B cell (primary cell): ENCODE data around the gene SERPINE1. TPM values are rescaled to one million over a fixed set of nuclear protein-coding genes. Genes with fewer than 3 reads are reported as not detected.
A peak's percentile ranks its signal among the peaks of the same experiment; 100 is the strongest.

Source experiments
- ATAC-seq: fragments of 200-7000 bp; cut with Tn5 transposase; one replicate; pipeline ENCODE4 v1.10.0; 2021; ENCODE audit warnings: low read depth, mild to moderate bottlenecking, moderate number of reproducible peaks, moderate library complexity
- CTCF ChIA-PET: fragments of 350-600 bp; sonication (Branson Sonifier 250); formaldehyde crosslinking; loops from one replicate; lab custom pipeline; 2021; ENCODE audit warnings: antibody characterized with exemption, inconsistent platforms; lab: Charles Lee
- POLR2A ChIA-PET: fragments of 350-600 bp; sonication (Branson Sonifier 250); formaldehyde crosslinking; loops from one replicate; lab custom pipeline; 2021; ENCODE audit warnings: antibody characterized with exemption; lab: Charles Lee
- DNase-seq: peaks from one replicate; pipeline ENCODE4 v3.0.0; 2013
- H2AFZ ChIP-seq: 2 replicates; pipeline ENCODE4 v1.6.1; 2012; ENCODE audit warnings: mild to moderate bottlenecking, low read depth, low read length; ENCODE audit not compliant: insufficient read depth, poor library complexity, severe bottlenecking
- H3K27ac ChIP-seq, 2 donors: 1 replicate in 1 of 2; 2 replicates in 1 of 2; pipeline ENCODE4 v1.5.1; 2012 to 2013; ENCODE audit warnings: low read length in 2 of 2, mild to moderate bottlenecking in 2 of 2, moderate library complexity in 1 of 2
- H3K27me3 ChIP-seq, 4 experiments: fragments of 200-600 bp in 1 of 4; sonication (generic) in 1 of 4; replicated peaks in 1 of 4; 1 replicate in 2 of 4; 2 replicates in 2 of 4; pipeline versions ENCODE4 v1.6.1 to v1.7.0; 2013 to 2016; ENCODE audit warnings: low read length in 3 of 4, mild to moderate bottlenecking in 2 of 4, mixed read lengths in 1 of 4, moderate library complexity in 1 of 4; ENCODE audit not compliant: insufficient read depth in 4 of 4, control insufficient read depth in 3 of 4; ENCODE audit errors: control extremely low read depth in 1 of 4
- H3K36me3 ChIP-seq, 2 experiments: replicated peaks in 1 of 2; 1 replicate in 1 of 2; 2 replicates in 1 of 2; pipeline versions ENCODE4 v1.6.1 to v1.7.1; 2013; ENCODE audit warnings: low read length in 1 of 2; ENCODE audit not compliant: insufficient read depth in 2 of 2, control insufficient read depth in 1 of 2; ENCODE audit errors: control extremely low read depth in 1 of 2, extremely low read depth in 1 of 2
- H3K4me1 ChIP-seq, 2 donors: fragments of 200-600 bp in 1 of 2; sonication (generic) in 1 of 2; 1 replicate in 1 of 2; 2 replicates in 1 of 2; pipeline versions ENCODE4 v1.5.1 to v1.6.1; 2013 to 2017; ENCODE audit warnings: low read length in 2 of 2; ENCODE audit not compliant: control insufficient read depth in 2 of 2, insufficient read depth in 2 of 2
- H3K4me2 ChIP-seq: replicated peaks from 2 replicates; pipeline ENCODE3; 2012; ENCODE audit warnings: mild to moderate bottlenecking, low read depth, low read length; ENCODE audit not compliant: poor library complexity, severe bottlenecking
- H3K4me3 ChIP-seq, 5 experiments: fragments of 200-600 bp in 1 of 5; sonication (generic) in 1 of 5; 1 replicate in 3 of 5; 2 replicates in 2 of 5; pipeline versions ENCODE4 v1.5.1 to v1.7.0; 2011 to 2016; ENCODE audit warnings: low read length in 4 of 5, mild to moderate bottlenecking in 4 of 5, low read depth in 2 of 5, control low read depth in 1 of 5, moderate library complexity in 1 of 5; ENCODE audit not compliant: insufficient read depth in 1 of 5; ENCODE audit errors: control extremely low read depth in 1 of 5, extremely low read depth in 1 of 5
- H3K79me2 ChIP-seq: fragments of 200-600 bp; sonication (generic); one replicate; pipeline ENCODE4 v1.6.0; 2016; ENCODE audit warnings: low read length; ENCODE audit not compliant: control insufficient read depth, insufficient read depth
- H3K9ac ChIP-seq: fragments of 200-600 bp; sonication (generic); 2 replicates; pipeline ENCODE4 v1.6.1; 2017; ENCODE audit warnings: mild to moderate bottlenecking, low read length, moderate library complexity
- H3K9me3 ChIP-seq, 3 donors: one replicate each; pipeline versions ENCODE4 v1.6.1 to v1.7.1; 2013; ENCODE audit warnings: low read length in 2 of 3; ENCODE audit not compliant: control insufficient read depth in 2 of 3, insufficient read depth in 1 of 3; ENCODE audit errors: control extremely low read depth in 1 of 3
- H4K20me1 ChIP-seq: 2 replicates; pipeline ENCODE4 v1.6.0; 2012; ENCODE audit warnings: mild to moderate bottlenecking, low read length; ENCODE audit not compliant: insufficient read depth, control insufficient read depth, poor library complexity, severe bottlenecking
- H3K27ac Mint-ChIP-seq: one replicate; pipeline ENCODE4 v1.8.0; 2021; ENCODE audit warnings: mixed read lengths
- H3K27me3 Mint-ChIP-seq: one replicate; pipeline ENCODE4 v1.8.0; 2021; ENCODE audit warnings: mixed read lengths
- H3K4me1 Mint-ChIP-seq: one replicate; pipeline ENCODE4 v1.8.0; 2021; ENCODE audit warnings: mixed read lengths
- H3K4me3 Mint-ChIP-seq: one replicate; pipeline ENCODE4 v1.8.0; 2021; ENCODE audit warnings: mixed read lengths
- H3K9me3 Mint-ChIP-seq: one replicate; pipeline ENCODE4 v1.8.0; 2022; ENCODE audit warnings: mixed read lengths; ENCODE audit not compliant: insufficient read depth
- EZH2 ChIP-seq: IDR thresholded peaks from 2 replicates; pipeline ENCODE4 v1.6.1; 2012; ENCODE audit warnings: borderline replicate concordance, low read depth, mild to moderate bottlenecking, moderate library complexity, low read length; ENCODE audit not compliant: insufficient read depth, poor library complexity, severe bottlenecking
- WGBS: methylation state at CpG from one replicate; pipeline ENCODE4 v1.1.5; 2013; ENCODE audit warnings: missing lambda C conversion rate; ENCODE audit not compliant: insufficient coverage; 5-methylcytosine and 5-hydroxymethylcytosine counted together
- intact Hi-C: fragments of 100-400 bp; cut with micrococcal nuclease; formaldehyde crosslinking; loops from one replicate; pipeline ENCODE4 v1.10.0; 2022
- polyA plus RNA-seq: library from polyadenylated mRNA; depleted of rRNA; stranded (reverse); fragments of >200 nt; gene quantifications from 2 replicates; pipeline ENCODE4 v1.2.3, GENCODE V29; 2012
- total RNA-seq, 2 donors: library from RNA; stranded (reverse); fragments of 120-200 nt in 1 of 2; gene quantifications; 1 replicate in 1 of 2; 2 replicates in 1 of 2; pipeline versions ENCODE4 v1.2.3 to v1.2.4, GENCODE V29; 2013 to 2022
- TF ChIP-seq, protein P1 (sequence below): fragments of 200-600 bp; IDR thresholded peaks from one replicate; pipeline ENCODE4 v1.8.0; 2022; ENCODE audit warnings: antibody characterized with exemption, mild to moderate bottlenecking

SERPINE1 gene
- total and polyA plus RNA-seq, 2 donors (not counting 1 experiment from before 2014, with no cell fraction given), result 0.07 to 0.09 TPM

DNA sequence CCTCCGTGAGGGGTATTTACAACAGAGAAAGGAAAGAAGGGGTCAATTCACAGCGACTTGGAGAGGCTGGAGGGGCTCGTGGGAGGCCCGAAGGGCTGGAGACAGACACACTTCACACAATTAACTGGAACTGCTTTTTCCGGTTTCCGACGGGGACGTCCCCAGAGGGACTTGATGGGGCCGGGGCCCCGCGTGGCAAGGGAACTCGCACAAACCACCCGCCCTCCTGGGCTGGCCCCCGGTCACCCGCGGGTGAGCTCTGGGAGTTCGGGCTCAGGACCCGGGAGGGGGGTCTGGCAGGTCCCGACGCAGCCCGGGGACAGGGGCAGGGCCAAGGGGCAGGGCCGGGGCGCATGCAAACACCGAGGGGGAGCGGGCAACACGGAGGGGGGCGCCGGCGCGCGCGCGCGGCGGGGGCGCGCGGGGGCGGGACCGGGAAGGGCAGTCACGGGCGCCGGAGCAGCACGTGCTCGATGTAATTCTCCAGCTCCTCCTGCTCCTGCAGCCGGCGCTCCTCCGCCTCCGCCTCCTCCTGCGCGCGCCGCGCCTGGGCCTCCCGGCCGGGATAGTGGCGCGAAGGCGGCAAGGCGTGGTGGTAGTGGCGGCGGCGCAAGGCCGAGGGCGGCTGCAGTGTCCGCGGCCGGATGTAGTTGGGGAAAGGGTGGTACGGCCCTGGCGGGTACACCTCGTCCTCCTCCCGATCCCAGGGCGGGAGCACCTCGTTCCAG, 35.8 kb downstream of the SERPINE1 start:
- H2AFZ ChIP-seq, result peak overlapping the region; percentile 54

More for the DNA sequence above, 35.8 kb downstream of the SERPINE1 start:
- peak overlapping the region; percentile 11 to 60 (median 50) for H3K4me3 ChIP-seq
- ATAC-seq, result no peak
- ChIA-PET CTCF (interaction anchor here (2.3 kb wide), 1 partner anchor 19 kb away, joined by 14 read pairs; no protein-coding TSS in a partner anchor), POLR2A (no interaction called here)
- peaks cover 28% of the 10 kb centered on the region for H3K4me1 Mint-ChIP-seq
- H3K4me3 Mint-ChIP-seq, result peak overlapping the region; percentile 83
- H3K9me3 Mint-ChIP-seq, result no peaks in the 10 kb centered on the region
- TF ChIP-seq, protein P1, sequence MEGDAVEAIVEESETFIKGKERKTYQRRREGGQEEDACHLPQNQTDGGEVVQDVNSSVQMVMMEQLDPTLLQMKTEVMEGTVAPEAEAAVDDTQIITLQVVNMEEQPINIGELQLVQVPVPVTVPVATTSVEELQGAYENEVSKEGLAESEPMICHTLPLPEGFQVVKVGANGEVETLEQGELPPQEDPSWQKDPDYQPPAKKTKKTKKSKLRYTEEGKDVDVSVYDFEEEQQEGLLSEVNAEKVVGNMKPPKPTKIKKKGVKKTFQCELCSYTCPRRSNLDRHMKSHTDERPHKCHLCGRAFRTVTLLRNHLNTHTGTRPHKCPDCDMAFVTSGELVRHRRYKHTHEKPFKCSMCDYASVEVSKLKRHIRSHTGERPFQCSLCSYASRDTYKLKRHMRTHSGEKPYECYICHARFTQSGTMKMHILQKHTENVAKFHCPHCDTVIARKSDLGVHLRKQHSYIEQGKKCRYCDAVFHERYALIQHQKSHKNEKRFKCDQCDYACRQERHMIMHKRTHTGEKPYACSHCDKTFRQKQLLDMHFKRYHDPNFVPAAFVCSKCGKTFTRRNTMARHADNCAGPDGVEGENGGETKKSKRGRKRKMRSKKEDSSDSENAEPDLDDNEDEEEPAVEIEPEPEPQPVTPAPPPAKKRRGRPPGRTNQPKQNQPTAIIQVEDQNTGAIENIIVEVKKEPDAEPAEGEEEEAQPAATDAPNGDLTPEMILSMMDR, result no peak
- TF ChIP-seq EZH2, result no peak
- H3K27me3 ChIP-seq, result peaks cover 0 to 53% (median 31%) of the 10 kb centered on the region in 4 experiments
- H3K79me2 ChIP-seq, result no peaks in the 10 kb centered on the region
- peaks cover 26% of the 10 kb centered on the region for H4K20me1 ChIP-seq
- H3K9me3 ChIP-seq, result peaks cover 0 to 25% (median 3%) of the 10 kb centered on the region in 3 donors
- H3K27ac ChIP-seq, result no peak overlapping the region
- peak overlapping the region; percentile 60 for H3K9ac ChIP-seq
- DNase-seq, result peak; percentile 42
- peaks cover 29% of the 10 kb centered on the region for H3K27me3 Mint-ChIP-seq
- H3K27ac Mint-ChIP-seq, result peak overlapping the region; percentile 54
- peaks cover 0 to 3% of the 10 kb centered on the region in 2 experiments for H3K36me3 ChIP-seq
- WGBS, result 2% methylated on average over 65 of the region's 74 CpGs
- peaks cover 44 to 46% of the 10 kb centered on the region in 2 donors for H3K4me1 ChIP-seq
- intact Hi-C loops, result no loop called here
- peak overlapping the region; percentile 99 for H3K4me2 ChIP-seq
